Forelimb muscle (tissue), 1 donor: ENCODE results near the gene AKNAD1. TPM values are rescaled to one million over a fixed set of nuclear protein-coding genes. Genes with fewer than 3 reads are reported as not detected.
"Not testable (repeated sequence)": the region's sequence is repeated elsewhere in the genome, so short reads cannot be mapped to it uniquely, and the experiment has no call there.

Source experiments
- DNase-seq: peaks from one replicate; pipeline ENCODE4 v3.0.0-alpha.2; 2013; ENCODE audit warnings: low read depth
- polyA plus RNA-seq: library from polyadenylated mRNA; unstranded; fragments of 120-200 nt; gene quantifications from one replicate; pipeline ENCODE4 v1.2.1, GENCODE V29; 2013; ENCODE audit not compliant: insufficient read length

Gene AKNAD1, protein sequence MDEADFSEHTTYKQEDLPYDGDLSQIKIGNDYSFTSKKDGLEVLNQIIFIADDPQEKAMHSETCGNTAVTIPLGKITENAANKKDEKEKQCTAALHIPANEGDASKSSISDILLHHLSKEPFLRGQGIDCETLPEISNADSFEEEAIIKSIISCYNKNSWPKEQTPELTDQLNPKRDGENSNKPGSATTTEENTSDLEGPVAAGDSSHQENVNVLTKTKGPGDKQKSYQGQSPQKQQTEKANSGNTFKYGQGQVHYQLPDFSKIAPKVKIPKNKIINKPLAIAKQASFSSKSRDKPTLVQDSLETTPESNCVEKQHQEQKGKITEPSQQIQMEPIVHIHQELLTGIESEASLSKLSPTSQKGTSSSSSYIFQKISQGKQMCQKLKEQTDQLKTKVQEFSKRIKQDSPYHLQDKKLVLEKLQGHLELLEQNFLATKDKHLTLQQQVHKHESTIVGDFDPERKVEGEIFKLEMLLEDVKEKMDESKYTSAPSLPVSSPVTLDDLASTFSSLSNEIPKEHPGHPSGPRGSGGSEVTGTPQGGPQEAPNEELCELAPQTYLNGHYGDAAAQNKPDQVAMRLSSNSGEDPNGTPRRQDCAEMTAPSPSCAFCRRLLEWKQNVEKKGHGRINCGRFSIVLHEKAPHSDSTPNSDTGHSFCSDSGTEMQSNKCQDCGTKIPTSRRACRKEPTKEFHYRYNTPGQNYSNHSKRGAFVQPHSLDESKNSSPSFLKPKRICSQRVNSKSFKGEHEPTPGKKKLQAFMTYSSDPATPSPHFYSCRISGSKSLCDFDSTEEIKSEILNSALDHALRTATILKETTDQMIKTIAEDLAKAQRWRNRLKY
- 2.2 TPM for polyA plus RNA-seq

DNA sequence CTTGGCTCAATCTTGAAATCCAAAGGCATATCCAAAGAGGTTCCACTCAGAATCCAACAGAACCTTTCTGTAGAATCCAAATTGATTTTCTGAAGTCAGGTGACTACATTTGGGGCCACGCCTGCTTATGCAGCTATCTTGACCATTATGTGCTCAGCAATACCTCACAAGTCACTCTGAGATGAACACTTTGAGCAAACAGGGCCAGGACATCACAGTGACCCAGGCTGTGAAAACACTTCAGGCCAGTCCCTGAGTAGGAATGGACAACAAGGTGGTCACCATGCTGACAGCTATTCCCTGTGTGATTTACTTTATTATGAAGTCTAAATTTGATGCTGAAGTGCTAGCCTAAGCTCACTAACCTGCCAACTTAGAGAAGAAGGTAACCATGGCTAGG lies at the start of gene AKNAD1:
Gene AKNAD1, minus strand, starts transcription at position 101 of the 400 bp plus-strand sequence. CDS start 4,430 bp downstream, outside the sequence.
- DNase-seq: no peak

DNA sequence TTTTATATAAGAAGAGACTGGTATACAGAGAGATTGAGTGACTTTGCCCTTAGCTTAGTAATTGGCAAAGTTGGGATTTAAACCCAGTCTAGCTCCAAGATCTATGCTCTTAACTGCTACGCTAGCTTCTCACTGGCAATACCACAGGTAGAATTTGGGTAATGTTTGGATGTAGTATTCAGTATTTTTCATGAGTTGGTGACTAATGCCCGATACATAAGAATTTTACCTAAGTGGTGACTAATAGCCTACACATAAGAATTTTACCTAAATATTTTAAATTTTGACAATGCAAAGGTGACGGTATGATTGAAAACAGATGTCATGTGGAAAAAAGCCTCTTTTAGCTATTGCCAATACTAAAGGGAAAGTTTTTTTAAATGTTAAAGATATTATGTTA lies 44.2 kb upstream of the AKNAD1 start:
- DNase-seq: no peak

DNA sequence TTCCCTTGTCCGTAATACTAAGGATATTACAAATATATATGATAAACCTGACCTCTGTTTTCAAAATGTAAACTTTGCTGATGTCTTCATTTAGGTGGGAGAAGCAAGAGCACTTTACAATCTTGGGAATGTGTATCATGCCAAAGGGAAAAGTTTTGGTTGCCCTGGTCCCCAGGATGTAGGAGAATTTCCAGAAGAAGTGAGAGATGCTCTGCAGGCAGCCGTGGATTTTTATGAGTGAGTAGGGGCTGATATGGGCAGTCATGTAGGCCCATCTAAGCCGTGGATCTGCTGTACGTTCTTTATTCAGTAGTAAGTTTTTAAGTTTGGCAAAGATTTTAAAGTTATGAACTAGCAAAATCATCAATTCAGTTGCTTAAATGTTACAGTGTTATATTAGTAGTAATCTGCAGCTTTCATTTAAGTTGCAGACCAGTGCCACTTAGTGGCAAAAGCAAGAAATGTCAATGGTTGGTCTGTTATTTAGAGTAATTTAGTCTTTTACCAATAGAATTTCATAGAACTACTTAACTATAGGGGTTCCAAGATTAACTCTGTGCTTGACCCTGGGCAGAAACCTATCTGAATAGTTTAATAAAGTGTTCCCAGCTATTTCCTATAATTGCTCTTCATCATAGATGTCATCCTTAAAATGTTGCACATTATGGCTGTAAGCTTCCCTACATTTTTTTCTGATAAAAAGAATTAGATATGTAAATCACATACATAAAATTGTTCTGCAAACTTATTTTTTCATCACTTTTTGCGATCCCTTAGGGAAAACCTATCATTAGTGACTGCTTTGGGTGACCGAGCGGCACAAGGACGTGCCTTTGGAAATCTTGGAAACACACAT lies 41.2 kb upstream of the AKNAD1 start:
- peak; percentile 58 for DNase-seq

DNA sequence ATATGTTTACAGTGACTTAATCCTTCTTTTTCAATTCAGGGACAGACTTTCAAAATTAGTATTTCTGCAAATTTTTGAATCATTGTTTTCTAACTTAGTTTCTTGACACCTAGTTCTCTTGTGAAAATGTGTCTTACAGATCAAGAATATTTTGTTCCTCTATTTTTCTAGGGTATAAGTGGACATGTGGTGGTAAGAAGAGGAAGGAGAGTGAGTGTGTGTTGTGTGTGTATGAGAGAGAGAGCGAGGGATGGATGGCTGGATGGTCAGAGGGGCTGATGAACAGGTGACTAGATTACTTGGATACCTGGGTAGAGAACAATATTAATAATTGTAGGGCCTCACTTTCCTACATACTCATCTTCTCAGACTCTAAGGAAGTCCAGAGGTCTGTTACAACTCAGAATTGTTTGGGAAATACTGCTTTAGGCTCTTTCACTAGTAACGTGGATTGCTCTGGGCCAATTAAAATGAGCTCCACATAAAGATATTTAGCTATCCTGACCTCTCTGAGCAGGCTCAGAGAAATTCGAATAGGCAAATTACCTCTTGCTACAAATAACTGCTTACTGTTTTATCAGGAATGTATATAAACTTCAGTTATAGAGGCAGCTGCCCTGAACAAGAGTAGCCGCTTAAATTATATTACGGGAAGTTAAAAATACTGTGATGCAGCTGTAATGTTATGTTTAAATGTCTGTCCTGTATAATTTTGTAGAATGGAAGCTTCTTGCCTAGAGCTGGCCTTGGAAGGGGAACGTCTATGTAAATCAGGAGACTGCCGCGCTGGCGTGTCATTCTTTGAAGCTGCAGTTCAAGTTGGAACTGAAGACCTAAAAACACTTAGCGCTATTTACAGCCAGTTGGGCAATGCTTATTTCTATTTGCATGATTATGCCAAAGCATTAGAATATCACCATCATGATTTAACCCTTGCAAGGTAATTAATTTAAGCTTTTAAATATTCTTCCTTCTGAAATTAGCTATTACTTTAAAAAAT lies 39.6 kb upstream of the AKNAD1 start:
- no peak for DNase-seq

DNA sequence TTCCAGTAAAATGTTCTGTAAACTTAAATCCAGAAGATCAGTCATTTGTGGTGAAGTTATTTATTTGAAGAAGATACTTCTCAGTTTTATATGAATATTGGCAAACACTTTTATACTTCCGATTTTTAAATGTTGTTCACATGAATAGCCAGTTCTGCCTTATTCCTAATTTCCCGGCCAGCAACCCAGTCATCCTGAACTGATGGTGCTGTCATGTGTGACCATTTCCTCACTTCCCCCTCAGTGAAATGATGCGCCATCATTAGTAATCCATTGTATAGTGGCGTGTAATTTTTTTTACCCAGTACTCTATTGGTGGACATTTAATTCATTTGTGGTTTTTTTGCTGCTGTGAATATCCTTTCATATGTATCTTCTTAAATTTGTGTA lies 36.2 kb upstream of the AKNAD1 start:
- DNase-seq: no peak

DNA sequence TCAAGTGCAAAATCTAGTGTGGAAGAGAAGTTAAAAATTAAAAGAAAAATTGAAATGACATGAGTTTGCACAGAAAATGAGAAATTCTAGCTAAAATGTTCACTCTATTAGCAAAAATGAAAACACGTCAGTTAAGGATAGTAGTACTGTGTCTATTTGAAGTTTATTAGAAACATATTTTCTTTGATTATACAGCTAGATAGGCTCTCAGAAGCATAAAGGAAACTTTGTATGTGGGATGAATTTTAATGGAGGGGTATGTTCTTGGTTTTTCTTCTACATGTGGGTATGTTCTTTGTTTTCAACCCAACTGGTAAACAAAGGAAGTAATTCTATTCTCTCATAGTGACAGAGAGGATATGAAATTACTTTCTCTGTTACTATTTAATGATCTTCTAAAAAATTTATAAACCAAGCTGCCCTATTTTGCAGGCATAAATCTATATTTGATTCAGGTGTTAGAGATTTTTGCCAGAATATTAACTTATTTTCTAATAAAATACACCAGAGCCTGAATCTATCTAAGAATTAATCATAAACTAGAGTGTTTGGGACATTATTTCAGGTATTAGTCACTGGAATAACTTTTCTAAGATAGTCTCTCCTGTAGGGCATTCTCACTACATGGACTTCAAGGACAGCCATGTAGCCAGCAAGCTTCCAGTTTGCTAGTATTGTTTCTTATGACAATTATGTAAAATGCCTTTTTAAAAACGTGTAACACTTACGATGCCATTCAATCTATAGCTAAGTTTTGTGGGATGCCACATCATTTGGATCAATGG lies 35.7 kb upstream of the AKNAD1 start:
- no peak for DNase-seq

DNA sequence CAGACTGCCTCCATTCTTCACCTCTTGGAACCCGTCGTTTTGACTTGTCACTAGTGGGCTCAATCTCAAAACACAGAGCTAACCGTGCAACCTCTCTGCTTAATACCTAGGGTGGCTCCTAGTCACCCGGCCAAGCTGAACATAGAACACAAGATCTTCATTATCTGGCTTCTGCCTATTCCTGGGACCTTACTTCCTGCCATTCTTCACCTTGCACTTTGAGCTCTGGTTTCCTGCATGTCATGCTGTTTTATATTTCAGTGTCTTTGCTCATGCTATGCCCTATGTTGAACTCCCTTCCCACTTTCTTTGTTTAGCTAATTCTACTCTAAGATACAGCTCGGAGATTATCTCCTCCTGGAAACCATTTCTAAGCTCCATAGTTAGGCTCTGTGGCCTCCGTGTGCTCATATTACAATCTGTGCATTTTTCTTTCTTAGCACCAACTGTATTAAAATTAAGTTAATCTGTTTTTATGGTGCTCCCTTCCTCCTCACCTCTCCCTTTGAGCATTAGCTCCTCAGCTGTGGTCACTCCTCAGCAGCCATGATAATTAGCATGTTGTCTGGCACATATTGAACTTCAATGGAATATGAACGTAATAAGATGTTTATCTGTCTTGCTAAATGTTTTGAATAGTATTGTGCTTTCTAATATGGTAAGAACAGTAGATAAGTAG lies 33.0 kb upstream of the AKNAD1 start:
- DNase-seq: no peak

DNA sequence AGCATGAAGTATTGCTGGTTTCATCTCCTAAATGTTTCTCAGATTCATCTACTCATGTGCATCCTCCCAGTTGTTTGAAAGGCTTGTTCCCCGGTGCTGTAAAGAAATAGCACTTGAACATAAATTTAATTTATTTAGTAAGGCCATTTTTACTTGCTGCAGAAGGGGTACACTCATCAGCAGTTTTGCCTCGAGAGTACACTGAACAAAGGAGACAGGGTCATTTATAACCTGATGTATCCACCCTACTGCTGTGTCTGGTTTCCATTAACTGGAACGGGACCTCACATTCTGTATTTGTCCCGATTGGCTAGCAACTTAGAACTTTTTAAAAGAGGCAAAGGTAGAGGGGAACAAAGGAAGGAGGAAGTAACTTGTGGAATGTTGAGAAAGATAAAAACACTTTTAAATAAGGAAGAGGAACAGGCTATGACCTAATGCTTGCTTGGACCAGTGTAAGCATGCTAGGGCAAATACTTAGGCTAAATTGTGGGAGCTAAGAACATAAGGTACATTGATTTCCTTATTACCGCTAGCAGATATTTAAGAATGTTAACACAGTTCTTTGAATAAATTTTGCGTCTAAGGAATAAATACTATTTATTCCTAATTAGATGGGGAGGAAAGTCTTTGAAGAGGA lies 32.2 kb upstream of the AKNAD1 start:
- not testable (repeated sequence) for DNase-seq

DNA sequence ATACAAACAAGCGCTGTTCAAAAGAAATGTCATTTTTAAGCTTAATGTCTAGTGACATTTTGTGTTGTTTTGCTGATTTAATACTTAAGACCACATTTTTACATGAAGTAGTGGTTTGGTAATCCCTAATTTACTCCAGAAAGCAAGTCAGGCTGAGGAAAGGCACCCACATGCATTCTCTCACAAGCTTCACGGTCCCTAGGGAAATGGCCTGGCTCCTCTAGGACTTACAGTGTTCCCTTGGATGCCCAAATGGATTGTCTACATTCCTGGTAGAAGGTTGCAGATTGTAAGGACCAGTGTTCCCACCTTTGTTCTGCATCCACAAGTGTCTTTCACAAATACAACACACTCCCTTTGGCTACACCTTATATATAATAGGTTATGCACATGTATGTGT lies 29.4 kb upstream of the AKNAD1 start:
- DNase-seq: no peak

DNA sequence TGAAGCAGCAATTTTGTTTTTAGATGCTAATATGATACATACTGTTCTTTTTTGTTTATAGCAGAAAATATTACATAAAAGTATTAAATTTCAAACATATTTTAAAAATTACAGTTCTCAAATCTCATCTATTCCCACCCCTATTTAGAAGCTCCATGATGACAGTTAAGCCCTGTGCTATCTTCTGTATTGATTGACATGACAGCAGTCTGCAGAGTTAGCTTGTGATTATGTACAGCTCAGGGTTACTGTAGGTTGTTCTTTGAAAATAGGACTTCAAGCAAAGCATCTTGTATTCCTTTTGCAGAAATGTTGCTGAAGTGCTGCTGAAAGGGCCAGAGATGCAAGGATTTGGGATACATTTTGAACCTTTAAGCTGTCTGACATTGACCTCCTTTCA lies 28.1 kb upstream of the AKNAD1 start:
- DNase-seq: no peak

DNA sequence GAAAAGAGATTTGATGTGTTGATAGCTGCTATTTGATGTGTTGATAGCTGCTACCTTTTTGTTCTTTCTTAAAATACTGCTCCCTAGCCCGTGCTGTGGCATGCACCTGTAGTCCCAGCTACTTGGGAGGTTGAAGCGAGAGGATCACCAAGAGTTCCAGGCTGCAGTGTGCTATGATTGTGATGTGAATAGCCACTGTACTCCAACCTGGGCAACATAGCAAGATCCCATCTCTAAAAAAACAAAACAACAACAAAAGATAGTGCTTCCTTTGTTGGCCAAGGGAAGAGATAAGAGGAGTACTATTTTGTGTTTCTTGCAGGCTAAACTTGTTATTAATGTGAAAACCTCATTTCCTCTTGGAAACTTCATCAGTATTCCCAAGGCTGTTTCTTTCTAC lies 25.9 kb upstream of the AKNAD1 start:
- no peak for DNase-seq

DNA sequence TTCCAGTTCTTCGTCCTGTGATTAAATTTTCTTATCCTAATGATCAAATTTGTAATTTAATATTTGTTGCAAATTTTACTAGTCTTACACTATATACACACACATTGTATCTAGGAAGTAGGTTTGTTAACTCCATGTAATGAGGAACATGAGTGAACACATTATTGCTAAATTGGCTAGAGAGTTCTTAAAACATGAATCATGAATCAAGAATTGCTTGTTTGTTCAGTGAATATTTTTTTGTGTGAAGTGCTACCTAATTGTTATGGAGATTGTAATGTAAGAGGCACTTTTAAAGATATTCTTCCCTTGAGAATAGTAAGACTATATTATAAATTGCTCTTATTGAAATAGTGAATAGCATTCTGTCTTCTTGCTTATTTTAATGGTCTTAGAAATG lies 24.5 kb upstream of the AKNAD1 start:
- no peak for DNase-seq

DNA sequence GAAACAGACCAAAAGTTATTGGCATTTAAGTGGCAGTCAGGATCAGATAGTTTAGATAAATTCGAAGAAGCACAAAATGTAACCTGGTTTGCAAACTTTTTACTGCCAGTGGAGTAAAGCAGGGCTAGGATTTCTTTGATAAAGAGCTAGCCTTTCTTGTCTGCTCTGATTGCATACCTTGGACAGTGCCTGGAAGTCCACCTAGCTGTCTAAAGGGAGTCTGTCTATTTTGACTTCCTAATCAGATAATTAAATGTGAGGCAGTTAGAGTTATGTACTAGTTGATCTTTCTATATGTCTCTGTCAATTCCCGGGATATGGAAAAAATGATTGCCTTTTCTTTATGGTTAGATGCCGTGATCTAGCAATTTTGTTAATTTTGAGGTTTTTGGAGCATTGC lies 24.0 kb upstream of the AKNAD1 start:
- DNase-seq: no peak

DNA sequence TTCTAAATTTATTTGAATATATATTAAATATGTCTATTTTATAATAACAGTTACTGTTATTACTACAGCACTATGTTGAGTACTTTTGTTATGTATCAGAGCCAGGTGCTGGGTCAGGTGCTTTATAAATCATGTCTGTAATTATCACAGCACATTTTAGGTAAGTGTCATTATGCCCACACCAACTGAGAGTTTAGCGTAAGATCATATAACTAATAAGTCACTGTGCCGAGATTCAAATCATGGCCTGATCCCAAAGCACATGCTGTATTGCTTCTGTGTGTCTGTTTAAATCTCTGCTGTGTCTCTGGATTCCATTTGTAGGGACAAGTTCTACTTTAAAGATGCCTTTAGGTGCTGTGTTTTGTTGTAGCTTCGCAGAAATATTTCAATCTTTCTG lies 21.8 kb upstream of the AKNAD1 start:
- no peak for DNase-seq

DNA sequence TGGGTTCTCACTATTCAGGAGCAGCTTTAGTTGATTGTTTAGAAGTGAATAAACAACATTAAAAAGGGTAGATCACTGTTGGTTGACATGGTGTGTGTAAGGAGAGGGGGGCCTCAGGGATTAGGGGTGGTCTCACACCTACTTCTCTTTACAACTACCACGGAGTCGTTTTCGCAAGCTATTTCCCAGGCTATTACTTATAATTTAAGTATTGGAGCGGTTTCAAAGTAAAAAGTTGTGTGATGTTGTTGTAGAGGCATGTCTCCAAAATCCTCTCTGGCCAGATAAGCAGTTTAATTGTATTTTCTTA lies 21.2 kb upstream of the AKNAD1 start:
- no peak for DNase-seq

DNA sequence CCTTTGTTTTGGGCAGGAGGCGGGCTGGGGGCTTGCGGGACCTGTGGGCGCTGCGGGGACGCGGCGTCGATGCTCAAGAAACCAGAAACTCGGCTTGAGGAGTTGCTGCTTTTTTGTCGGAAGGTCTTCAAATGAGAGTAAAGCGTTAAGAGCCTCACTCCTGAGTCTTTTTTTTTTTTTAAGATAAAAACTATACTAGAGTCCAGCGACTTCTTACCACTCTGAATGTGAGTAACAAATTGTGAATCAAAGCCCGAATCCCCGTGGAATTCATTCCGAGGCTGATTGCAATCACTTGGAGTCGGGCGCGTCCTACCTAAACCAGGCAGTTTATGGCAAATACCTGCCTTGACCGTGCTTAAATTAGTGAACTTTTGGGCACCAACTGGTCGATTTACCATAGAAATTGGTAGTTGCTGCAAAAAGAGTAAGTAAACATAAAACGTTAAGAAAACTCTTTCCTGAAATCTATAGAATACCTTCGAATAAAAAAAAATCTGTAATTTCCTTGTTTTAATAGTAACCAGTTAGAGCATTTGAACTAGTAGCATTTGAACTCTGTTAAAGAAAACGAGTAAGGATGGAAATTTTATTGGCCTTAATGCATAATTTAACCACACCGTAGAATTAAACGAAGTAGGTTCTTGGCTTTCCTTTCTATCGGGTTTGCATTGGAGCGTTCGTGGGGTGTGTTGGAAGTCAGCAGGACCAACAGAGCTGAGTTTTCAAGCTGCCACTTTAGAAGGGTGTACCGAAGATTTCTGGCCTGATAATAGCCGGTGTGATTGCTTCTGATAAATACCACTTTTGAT lies 20.7 kb upstream of the AKNAD1 start:
- DNase-seq: no peak

DNA sequence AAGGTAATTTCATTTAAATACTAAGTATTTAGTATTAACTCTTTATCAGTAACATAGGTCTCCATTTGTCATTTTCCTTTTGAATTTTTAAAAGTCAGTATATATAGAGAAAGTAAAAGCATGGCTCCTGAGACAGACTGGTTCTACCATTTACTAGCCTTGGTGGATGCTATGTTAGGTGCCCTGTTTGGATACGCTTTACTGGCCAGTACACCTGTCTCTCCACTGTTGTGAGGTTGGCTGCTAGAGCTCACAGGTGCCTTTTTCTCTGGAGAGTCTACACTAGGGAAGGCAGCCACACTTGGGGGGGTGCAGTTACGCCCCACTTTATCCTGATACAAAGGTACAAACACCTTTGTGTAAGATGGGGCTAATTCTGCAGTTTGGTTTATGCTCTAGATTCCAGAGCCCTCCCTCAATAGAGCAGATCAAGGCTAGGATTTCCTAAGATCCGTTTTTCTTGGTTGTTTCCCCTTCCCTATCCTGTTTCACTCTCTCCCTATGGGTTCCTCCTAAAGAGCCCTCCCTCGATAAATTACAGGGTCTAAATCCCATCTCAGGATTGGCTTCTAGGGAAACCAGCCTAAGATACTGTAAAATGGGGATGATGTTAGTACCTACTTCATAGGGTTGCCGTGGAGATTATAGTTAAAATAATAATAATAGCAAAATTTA lies 14.3 kb upstream of the AKNAD1 start:
- DNase-seq: no peak
